HG02970 (cell line): ENCODE measurements around the gene SULF2.

Experiments
- ATAC-seq: cut with Tn5 transposase; IDR thresholded peaks from one replicate; pipeline ENCODE4 v1.9.1; 2021; ENCODE audit warnings: mild to moderate bottlenecking, moderate library complexity, moderate number of reproducible peaks; ENCODE audit not compliant: unreplicated experiment, low FRiP score

Gene SULF2

DNA sequence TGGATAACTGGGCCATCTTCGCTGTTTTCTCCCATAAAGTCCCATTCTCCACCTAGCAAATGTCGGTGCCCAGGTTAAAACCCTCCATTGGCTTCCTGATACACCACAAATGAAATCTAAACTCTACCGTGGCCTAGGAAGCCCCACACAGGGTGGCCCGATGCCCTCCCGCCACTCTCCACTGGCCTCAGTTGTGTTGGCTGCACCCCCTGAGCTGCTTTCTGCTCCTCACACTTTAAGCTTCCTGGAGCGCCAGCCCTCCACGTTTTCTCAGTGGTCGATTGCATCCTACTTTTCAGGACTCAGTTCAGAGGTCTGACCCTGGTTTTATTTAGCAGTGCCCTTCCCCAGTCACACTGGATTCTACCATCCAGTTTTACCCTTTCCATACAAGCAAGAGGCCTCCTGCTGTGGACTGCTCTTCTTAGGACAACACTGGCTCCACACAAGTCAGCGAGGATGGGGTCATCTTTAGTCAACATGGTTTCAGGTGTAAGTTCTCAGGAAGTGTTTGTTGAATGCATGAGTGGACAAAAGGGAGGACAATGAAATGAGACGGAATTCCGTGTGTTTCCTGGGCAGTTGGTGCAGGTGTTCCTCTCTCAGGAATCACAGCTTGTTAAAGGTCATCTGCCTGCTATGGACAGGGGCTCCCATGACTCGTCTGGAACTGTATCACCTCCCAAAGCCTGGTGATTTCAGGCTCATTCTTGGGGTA is 124.1 kb downstream of the SULF2 start:
- no peak for ATAC-seq

DNA sequence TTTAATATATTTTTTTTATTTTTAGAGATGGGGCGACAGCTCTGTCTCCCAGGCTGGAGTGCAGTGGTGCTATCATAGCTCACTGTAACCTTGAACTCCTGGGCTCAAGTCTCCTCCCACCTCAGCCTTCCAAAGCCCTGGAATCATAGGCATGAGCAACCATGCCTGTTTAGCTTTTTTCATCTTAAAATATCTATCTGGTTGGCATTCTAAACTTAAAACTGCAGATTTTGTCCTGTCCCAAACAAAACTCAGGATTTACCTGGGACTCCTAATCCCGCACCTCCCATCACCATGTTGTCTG is 124.7 kb downstream of the SULF2 start:
- ATAC-seq: no peak

DNA sequence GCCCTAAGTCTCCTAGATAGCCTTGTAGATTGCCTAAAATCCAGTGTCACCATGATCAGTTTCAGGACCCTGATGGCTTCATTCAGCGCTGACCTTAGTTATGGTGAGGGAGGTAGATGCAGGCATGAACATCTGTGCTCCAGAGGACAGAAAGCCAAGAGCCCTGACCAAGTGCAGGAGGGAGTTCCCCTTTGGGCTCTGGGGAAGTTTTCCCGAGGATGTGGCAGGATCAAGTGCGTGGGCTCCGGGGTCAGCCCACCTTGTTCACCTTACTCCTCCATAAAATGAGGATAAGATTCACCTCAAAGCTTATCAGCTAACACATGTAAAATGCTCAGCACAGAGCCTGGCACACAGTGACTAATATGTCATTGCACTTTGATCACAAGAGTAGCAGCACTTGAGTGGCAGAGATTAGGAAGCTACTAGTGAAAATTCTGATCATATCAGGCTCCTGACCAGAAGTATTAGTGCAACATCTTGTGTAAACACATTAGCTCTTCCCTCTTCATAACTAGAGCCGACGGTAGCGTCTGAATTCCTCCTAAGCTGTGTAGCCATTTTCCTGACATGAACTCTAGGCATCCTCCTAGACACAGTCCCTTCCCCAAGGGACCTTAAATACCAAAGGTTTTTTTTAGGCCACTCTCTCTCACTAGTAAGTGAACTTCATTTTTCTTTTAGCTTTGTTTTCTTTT is 125.2 kb downstream of the SULF2 start:
- no peak for ATAC-seq

DNA sequence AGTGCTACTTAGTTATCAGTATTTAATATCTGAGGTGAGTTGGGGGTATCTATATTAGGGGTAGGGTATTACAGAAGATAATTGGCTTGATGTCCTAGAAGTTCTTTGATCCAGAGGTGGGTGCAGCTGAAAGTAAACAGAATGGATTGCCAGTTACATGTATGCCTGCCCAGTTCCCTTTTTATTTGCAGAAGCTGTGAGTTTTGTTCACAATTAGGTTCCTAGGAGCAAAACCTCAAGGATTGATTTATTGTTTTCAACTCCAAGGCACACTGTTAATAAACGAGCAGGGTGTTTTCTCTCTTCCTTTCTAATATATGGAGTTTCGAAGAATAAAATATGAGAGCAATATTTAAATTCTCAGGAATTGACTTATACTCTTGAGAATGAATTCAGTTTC is 129.0 kb downstream of the SULF2 start:
- no peak for ATAC-seq

DNA sequence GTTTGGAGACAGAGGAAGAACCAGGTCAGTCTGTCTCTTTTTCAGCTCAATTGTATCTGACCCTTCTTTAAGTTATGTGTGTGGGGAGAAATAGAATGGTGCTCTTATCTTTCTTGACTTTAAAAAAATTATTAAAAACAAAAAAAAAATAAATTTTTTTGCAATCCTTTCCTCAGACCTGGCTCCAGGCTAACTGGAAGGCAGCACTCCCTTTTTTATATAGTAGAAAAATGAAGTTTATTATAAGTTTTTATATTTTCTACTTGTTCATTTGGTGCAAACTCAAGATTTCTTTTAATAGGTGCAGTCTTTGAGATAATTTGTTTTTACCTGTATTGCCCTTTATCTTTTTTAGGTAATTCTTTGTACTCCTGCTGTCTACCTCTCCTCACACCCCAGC is 129.6 kb downstream of the SULF2 start:
- no peak for ATAC-seq

DNA sequence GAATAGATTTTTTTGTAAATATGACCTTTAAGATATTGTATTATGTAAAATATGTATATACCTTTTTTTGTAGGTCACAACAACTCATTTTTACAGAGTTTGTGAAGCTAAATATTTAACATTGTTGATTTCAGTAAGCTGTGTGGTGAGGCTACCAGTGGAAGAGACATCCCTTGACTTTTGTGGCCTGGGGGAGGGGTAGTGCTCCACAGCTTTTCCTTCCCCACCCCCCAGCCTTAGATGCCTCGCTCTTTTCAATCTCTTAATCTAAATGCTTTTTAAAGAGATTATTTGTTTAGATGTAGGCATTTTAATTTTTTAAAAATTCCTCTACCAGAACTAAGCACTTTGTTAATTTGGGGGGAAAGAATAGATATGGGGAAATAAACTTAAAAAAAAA is 130.9 kb downstream of the SULF2 start:
- ATAC-seq: no peak

DNA sequence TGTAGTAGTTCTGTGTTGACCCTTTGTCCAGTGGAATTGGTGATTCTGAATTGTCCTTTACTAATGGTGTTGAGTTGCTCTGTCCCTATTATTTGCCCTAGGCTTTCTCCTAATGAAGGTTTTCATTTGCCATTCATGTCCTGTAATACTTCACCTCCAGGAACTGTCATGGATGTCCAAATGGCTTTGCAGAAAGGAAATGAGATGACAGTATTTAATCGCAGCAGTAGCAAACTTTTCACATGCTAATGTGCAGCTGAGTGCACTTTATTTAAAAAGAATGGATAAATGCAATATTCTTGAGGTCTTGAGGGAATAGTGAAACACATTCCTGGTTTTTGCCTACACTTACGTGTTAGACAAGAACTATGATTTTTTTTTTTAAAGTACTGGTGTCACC is 131.4 kb downstream of the SULF2 start:
- no peak for ATAC-seq

DNA sequence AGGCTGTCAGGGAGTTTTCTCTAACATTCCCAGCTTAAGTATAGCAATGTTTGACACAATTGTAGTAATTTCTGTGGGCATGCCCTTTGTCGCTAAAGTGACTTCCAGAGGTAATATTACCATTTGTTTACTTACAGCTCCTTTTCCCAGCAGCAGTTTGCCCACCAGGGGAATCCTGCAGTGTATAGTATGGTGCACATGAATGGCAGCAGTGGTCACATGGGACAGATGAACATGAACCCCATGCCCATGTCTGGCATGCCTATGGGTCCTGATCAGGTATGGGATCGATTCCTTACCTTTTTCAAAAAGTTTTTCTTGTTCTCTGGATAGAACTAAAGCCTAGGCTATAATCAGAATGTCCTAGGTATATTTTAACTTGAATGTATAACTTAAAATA is 132.5 kb downstream of the SULF2 start:
- ATAC-seq: no peak

DNA sequence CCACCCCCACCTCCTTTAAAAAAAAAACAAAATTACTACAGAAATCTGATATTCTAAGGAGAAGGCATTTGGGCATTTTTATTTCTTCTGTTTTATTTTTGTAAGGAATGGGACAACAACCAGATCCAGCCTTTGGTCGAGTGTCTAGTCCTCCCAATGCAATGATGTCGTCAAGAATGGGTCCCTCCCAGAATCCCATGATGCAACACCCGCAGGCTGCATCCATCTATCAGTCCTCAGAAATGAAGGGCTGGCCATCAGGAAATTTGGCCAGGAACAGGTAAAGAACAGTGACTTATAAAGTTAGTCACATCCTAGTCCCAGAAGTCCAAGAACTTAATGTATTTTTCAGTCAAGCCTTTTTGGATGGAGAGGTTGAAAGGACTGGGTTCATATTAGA is 133.0 kb downstream of the SULF2 start:
- ATAC-seq: no peak

DNA sequence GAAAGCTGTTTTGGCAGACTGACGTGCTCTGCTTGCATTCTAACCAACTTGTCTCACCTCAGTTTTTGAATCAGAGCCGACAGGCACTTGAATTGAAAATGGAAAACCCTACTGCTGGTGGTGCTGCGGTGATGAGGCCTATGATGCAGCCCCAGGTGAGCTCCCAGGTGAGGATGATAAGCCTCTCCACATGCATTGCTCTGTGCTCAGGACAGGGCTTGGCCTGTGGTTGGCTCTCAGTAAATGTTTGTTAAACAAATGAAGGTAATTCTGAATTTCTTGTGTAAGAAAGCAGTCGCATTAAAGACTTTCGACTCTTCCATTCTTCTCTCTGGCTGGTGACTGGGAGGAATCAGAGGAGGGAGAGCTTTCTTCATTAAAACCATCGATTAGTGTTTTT is 136.3 kb downstream of the SULF2 start:
- no peak for ATAC-seq

DNA sequence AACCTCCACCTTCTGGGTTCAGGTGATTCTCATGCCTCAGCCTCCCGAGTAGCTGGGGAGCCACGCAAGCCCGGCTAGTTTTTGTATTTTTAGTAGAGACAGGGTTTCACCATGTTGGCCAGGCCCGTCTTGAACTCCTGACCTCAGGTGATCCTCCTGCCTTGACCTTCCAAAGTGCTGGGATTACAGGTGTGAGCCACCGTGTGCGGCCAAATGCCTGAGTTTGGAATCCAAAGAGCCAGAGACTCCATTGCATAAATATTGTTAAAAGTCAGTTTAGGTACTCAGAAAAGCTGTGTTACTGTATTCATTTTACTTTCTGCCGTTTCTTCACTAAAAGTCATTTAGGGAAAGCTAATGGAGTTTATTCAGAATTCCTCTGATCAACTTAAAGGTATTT is 137.3 kb downstream of the SULF2 start:
- ATAC-seq: no peak

DNA sequence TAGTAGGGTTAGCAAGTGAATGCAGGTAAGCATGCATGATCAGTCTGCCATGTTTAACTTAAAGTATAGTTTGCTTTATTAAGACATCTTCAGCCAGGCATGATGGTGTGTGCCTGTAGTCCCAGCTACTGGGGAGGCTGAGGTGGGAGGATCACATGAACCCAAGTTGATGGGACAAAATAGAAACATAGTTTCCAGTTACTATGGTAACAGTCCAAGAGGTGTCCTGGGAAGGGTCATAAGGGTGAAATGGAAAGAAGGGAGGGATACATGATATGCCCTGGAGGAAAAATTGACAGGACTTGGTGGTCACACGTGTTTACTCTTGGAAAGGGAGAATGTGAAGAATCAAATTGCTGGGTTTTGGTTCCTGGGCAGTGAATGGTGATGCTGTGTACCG is 139.6 kb downstream of the SULF2 start:
- no peak for ATAC-seq

DNA sequence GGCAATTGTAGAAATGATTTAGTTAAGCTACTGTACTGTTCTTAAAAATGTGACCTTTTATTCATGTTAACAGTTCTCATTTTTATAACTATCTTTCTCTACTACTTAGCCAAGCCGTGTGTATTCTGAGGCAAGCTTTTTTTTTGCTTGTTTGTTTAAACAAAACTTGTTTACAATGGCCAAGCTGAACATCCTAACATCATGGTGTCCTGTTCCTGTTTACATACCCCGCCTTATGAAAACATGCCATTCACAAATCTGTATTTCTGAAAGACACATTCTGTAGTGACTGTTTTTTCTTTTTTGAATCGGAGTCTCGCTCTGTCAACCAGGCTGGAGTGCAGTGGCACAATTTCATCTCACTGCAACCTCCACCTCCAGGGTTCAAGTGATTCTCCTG is 142.7 kb downstream of the SULF2 start:
- no peak for ATAC-seq

DNA sequence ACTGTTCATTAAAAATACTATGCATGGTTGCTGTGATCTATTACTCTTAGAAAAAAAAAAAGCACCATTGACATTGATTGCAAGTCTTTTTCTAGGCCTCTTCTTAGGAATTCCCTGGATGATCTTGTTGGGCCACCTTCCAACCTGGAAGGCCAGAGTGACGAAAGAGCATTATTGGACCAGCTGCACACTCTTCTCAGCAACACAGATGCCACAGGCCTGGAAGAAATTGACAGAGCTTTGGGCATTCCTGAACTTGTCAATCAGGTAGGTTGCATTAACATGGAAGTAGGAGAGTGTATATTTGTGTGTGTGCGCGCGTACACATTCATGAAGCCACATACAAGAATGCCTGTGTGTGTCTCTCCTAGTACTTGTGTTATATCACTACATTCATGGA is 143.2 kb downstream of the SULF2 start:
- no peak for ATAC-seq

DNA sequence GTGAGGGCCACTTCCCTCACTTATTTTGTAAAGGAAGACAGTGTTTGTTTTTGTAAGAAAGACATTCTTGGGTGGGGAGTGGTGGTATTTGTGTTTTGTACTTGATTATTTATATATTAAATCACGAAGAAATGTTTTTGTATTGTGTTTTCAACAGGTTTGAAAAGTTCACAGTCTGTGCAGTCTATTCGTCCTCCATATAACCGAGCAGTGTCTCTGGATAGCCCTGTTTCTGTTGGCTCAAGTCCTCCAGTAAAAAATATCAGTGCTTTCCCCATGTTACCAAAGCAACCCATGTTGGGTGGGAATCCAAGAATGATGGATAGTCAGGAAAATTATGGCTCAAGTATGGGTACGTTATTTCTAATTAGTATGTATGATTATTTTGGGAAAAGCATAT is 146.4 kb downstream of the SULF2 start:
- no peak for ATAC-seq

DNA sequence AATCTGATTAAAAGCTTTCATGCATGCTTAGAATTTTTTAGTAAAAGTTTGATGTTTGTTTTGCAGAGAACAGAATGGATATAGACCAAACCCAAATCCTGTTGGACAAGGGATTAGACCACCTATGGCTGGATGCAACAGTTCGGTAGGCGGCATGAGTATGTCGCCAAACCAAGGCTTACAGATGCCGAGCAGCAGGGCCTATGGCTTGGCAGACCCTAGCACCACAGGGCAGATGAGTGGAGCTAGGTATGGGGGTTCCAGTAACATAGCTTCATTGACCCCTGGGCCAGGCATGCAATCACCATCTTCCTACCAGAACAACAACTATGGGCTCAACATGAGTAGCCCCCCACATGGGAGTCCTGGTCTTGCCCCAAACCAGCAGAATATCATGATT is 150.0 kb downstream of the SULF2 start:
- ATAC-seq: no peak

DNA sequence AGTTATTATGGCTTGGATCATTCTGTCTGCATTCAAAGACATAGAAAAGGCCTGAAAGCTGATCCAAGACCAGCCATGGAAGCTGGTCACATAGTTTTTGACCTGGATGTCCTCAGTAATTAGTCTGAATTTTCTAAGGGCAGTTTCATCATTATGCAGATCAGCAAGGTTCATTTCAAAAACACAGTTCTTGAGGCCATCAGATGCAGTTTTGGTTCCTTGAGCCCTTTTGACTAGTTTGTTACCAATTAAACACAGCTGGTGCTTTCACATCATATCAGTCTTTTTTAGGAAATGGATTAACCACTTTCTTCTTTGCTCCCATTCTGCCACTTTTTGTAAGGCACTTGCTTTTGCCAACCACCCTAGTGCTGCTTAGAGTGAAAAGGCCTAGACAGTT is 154.2 kb downstream of the SULF2 start:
- no peak for ATAC-seq

DNA sequence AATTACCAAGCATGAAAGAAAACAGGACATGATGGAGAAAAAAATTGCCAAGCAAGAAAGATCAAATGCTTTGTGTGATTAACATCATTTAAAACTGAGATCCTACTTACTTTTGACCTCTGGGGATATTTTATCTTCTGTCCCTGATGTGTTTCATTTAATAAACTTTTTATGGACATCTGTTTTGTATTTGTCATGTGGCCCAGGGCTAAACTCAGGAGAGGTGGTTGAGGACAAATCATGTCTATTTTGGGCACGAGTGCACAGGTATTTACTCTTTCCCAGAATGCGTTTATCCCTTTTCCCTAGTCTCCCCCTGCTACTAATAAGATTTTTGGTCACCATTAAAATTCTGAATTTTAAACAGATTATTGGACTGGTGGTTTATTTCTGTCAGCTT is 155.4 kb downstream of the SULF2 start:
- ATAC-seq: no peak

DNA sequence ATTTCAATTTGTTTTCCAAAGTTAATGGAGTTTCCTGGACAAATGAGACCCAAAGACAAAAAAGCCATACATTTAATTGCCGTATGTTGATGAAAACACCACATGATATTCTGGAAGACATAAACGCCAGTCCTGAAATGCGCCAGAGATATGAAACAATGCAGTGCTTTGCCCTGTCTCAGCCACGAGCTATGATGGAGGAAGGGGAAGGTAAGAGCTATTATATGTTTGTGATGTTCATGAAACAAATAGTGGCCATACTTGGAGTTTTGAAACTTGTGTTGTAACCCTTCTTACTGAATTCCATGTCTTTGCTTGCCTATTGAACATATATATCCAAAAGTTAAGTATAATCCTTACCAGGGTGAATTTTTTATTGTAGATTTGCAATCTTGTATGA is 157.7 kb downstream of the SULF2 start:
- ATAC-seq: no peak

DNA sequence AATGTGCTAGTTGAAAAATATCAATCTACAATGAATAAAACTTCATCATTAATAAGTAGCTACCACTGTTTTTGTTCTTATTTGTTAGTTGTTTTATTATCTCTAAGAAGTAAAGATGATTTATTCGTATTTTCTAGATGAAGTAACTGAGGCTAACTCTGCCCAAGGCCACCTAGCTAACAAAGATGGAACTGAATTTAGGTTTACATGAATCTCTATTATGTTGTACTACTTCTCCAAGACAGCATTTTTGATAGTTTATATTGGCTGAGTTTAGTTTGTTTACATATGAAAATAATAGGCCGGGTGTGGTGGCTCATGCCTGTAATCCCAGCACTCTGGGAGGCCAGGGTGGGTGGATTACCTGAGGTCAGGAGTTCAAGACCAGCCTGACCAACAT is 162.1 kb downstream of the SULF2 start:
- ATAC-seq: no peak

DNA sequence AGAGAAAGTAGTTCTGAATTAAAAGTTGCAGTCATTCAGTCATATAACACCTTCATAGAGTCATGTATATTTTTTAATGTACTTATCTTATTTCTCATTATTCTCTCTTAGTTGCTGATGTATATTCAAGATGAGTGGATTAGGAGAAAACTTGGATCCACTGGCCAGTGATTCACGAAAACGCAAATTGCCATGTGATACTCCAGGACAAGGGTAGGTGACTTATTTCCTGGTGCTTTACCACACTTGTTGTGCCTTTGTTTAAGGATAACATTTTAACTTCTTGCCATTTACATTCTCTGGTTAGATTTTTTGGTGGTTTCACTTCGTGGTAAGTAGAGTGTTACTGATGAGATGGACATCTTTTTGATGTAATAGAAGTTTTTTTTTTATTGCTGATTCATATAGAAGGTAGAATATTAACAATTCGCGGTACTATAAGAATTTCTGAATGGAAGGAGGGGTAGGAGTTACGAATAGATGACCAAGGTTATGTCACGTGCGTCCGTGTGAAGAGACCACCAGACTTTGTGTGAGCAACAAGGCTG is 163.1 kb downstream of the SULF2 start:
- no peak for ATAC-seq
